ENCODE data around the gene FOXL3.

DNA sequence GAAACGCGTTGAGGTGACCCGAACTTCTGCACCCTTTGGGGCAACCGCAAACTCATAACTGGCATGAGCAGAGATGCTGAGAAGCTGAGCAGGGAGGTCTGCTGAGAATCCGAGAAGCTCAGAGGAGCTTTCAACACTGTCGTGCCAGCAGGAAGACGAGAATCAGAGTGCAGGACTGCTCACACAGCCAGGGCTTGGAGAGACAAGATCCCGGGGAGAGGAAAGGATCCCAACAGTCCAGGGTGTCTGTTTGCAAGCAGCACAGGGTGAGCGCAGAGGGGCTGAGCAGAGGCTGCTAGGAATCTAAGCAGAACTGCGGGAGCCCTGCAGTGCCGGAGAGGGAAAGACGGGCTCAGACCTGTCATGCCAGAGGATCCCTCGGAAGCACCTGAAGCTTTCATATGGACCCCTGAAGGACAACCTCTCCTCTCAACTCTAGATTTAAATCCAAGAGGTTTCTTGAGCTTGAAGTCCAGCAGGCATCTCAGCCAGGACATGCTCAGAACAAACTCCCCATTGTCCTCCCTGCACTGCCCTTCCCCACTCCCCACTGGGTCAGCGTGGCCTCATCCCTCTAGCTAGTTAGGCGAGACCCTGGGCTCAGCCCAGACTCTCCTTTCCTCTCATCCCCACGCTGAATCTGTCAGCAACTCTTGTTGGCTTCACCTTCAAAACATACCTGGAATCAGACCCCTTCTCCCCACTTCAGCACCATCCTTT, 40.7 kb downstream of the FOXL3 start:
- TF ChIP-seq, protein P1, sequence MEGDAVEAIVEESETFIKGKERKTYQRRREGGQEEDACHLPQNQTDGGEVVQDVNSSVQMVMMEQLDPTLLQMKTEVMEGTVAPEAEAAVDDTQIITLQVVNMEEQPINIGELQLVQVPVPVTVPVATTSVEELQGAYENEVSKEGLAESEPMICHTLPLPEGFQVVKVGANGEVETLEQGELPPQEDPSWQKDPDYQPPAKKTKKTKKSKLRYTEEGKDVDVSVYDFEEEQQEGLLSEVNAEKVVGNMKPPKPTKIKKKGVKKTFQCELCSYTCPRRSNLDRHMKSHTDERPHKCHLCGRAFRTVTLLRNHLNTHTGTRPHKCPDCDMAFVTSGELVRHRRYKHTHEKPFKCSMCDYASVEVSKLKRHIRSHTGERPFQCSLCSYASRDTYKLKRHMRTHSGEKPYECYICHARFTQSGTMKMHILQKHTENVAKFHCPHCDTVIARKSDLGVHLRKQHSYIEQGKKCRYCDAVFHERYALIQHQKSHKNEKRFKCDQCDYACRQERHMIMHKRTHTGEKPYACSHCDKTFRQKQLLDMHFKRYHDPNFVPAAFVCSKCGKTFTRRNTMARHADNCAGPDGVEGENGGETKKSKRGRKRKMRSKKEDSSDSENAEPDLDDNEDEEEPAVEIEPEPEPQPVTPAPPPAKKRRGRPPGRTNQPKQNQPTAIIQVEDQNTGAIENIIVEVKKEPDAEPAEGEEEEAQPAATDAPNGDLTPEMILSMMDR (IDR thresholded peaks at IDR 0.05): no peak
- no peak for TF ChIP-seq POLR2A (IDR thresholded peaks at IDR 0.05)
